MM.1S (cell line): ENCODE data around the gene TET2.

ENCODE experiments used
- DNase-seq: peaks from one replicate; pipeline ENCODE4 v3.0.0-alpha.2; 2015
- H2AFZ ChIP-seq: fragments of 300-600 bp; sonication (generic); 2 replicates; pipeline ENCODE4 v1.6.0; 2016; ENCODE audit warnings: antibody characterized with exemption, low read length
- H3F3A ChIP-seq: fragments of 300-600 bp; sonication (generic); 2 replicates; pipeline ENCODE4 v1.6.1; 2016; ENCODE audit warnings: mild to moderate bottlenecking, antibody characterized with exemption, low read length, moderate library complexity, mixed read lengths; ENCODE audit not compliant: insufficient read depth
- H3K27ac ChIP-seq: fragments of 300-600 bp; sonication (generic); 2 replicates; pipeline ENCODE4 v1.5.1; 2016; ENCODE audit warnings: mild to moderate bottlenecking, low read length
- H3K27me3 ChIP-seq: fragments of 300-600 bp; sonication (generic); replicated peaks from 2 replicates; pipeline ENCODE4 v1.6.0; 2016; ENCODE audit warnings: low read length; ENCODE audit not compliant: insufficient read depth
- H3K36me3 ChIP-seq: fragments of 300-600 bp; sonication (generic); replicated peaks from 2 replicates; pipeline ENCODE4 v1.6.1; 2016; ENCODE audit warnings: mild to moderate bottlenecking, low read length, mixed read lengths; ENCODE audit not compliant: insufficient read depth
- H3K4me1 ChIP-seq: fragments of 300-600 bp; sonication (generic); 2 replicates; pipeline ENCODE4 v1.6.1; 2016; ENCODE audit warnings: low read length, mixed read lengths
- H3K4me2 ChIP-seq: fragments of 300-600 bp; sonication (generic); 2 replicates; pipeline ENCODE4 v1.6.0; 2016; ENCODE audit warnings: low read depth, low read length
- H3K4me3 ChIP-seq: fragments of 300-600 bp; sonication (generic); 2 replicates; pipeline ENCODE4 v1.5.1; 2016; ENCODE audit warnings: low read length, mixed read lengths
- H3K79me2 ChIP-seq: fragments of 300-600 bp; sonication (generic); 2 replicates; pipeline ENCODE4 v1.6.1; 2016; ENCODE audit warnings: mixed run types, low read length, mixed read lengths
- H3K9ac ChIP-seq: fragments of 300-600 bp; sonication (generic); 2 replicates; pipeline ENCODE4 v1.6.1; 2016; ENCODE audit warnings: low read length, mixed read lengths
- H3K9me2 ChIP-seq: fragments of 300-600 bp; sonication (generic); replicated peaks from 2 replicates; pipeline ENCODE4 v1.6.1; 2016; ENCODE audit warnings: mild to moderate bottlenecking, low read length, mixed read lengths; ENCODE audit not compliant: insufficient read depth
- H3K9me3 ChIP-seq: fragments of 300-600 bp; sonication (generic); replicated peaks from 2 replicates; pipeline ENCODE4 v1.6.1; 2016; ENCODE audit warnings: mild to moderate bottlenecking, low read length, mixed read lengths; ENCODE audit not compliant: insufficient read depth
- H4K20me1 ChIP-seq: fragments of 300-600 bp; sonication (generic); 2 replicates; pipeline ENCODE4 v1.6.1; 2016; ENCODE audit warnings: mild to moderate bottlenecking, low read length, moderate library complexity, mixed read lengths; ENCODE audit not compliant: insufficient read depth
- CTCF ChIP-seq: fragments of 300-600 bp; sonication (generic); IDR thresholded peaks from 2 replicates; pipeline ENCODE4 v1.5.1; 2016; ENCODE audit warnings: antibody characterized with exemption, low read length, mixed read lengths
- EZH2 ChIP-seq: fragments of 300-600 bp; sonication (generic); optimal IDR thresholded peaks from 2 replicates; pipeline ENCODE3; 2017; ENCODE audit warnings: low read depth, mild to moderate bottlenecking, antibody characterized with exemption, low read length, mixed read lengths
- EZH2phosphoT487 ChIP-seq: fragments of 300-600 bp; sonication (generic); IDR thresholded peaks from 2 replicates; pipeline ENCODE4 v1.6.1; 2018; ENCODE audit warnings: antibody characterized with exemption, low read length

Gene TET2

GRCh38 chr4:105145903-105146275, 787 bp upstream of the TET2 start:
- Histone ChIP-seq H3K9me2 (no peaks in the 10 kb centered on the region), H3F3A (no peaks in the 10 kb centered on the region), H3K9ac (peak overlapping the region; percentile 47; the same call in 1 of the 2 replicates), H3K9me3 (no peaks in the 10 kb centered on the region), H3K4me3 (peak overlapping the region; percentile 100), H3K36me3 (no peaks in the 10 kb centered on the region), H2AFZ (peak overlapping the region; percentile 75), H4K20me1 (no peaks in the 10 kb centered on the region), H3K27ac (no peak overlapping the region), H3K27me3 (no peaks in the 10 kb centered on the region), H3K4me1 (no peaks in the 10 kb centered on the region), H3K79me2 (peaks cover 38% of the 10 kb centered on the region), H3K4me2 (peak overlapping the region; percentile 75)
- DNase-seq, result no peak
- TF ChIP-seq CTCF, result no peak
- no peak for TF ChIP-seq EZH2
- no peak for TF ChIP-seq EZH2phosphoT487

- DNase-seq, result no peak
Measured at GRCh38 chr4:105147016-105147552, 408 bp downstream of the TET2 start.

GRCh38 chr4:105147553-105148161, 981 bp downstream of the TET2 start:
- H3K9me2 ChIP-seq, result no peaks in the 10 kb centered on the region
- TF ChIP-seq EZH2phosphoT487 (no peak), CTCF (no peak), EZH2 (no peak)
- peak overlapping the region; percentile 86 for H2AFZ ChIP-seq
- no peaks in the 10 kb centered on the region for H3K27me3 ChIP-seq
- H4K20me1 ChIP-seq, result no peaks in the 10 kb centered on the region
- peak; percentile 30 for DNase-seq
- H3K4me3 ChIP-seq, result peak overlapping the region; percentile 100
- no peak overlapping the region; the same call in 1 of the 2 replicates for H3K27ac ChIP-seq
- H3K4me2 ChIP-seq, result peak overlapping the region; percentile 71
- H3K9me3 ChIP-seq, result no peaks in the 10 kb centered on the region
- H3K9ac ChIP-seq, result peak overlapping the region; percentile 92
- H3K36me3 ChIP-seq, result no peaks in the 10 kb centered on the region
- peaks cover 50% of the 10 kb centered on the region for H3K79me2 ChIP-seq
- no peaks in the 10 kb centered on the region for H3K4me1 ChIP-seq
- H3F3A ChIP-seq, result no peaks in the 10 kb centered on the region

More at GRCh38 chr4:105147016-105147552, 408 bp downstream of the TET2 start:
- Histone ChIP-seq H2AFZ (peak overlapping the region; percentile 86), H3F3A (no peaks in the 10 kb centered on the region), H4K20me1 (no peaks in the 10 kb centered on the region), H3K36me3 (no peaks in the 10 kb centered on the region), H3K9ac (peak overlapping the region; percentile 92), H3K9me3 (no peaks in the 10 kb centered on the region), H3K4me3 (peak overlapping the region; percentile 100), H3K4me1 (no peaks in the 10 kb centered on the region), H3K27ac (peak overlapping the region; percentile 61), H3K27me3 (no peaks in the 10 kb centered on the region), H3K9me2 (no peaks in the 10 kb centered on the region), H3K4me2 (peak overlapping the region; percentile 71), H3K79me2 (peaks cover 46% of the 10 kb centered on the region)
- no peak for TF ChIP-seq EZH2phosphoT487
- no peak for TF ChIP-seq CTCF
- TF ChIP-seq EZH2, result no peak
